ENCODE measurements around the gene IRF2BP2.

IRF2BP2 gene

DNA sequence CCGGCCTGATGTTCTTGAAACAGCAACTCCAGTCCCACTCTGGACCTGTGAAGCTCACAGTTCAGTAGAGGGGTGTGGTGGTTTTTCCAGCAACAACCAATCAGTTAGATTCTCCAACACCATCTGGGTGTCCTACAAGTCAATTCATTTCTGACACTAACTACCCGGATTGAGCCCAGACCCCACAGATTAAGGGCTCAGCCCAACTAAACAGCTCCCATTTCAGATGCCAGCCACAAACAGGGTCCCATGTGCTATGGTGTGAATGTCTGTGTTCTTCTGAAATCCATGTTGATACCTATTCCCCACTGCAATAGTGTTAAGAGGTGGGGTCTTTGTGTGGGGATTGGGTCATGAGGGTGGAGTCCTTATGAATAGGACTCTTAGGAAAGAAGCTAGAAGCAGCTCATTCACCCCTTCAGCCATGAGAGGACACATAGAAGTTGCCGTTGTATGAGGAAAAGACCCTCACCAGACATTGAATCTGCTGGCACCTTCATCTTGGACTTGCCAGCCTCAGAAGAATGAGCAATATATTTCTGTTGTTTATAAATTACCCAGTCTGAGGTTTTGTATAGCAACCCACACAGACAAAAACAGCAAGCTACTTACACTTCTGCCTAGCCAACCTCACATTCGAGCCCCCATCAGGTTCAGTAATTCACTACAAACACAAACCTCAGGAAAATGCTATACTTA, 53.6 kb downstream of the IRF2BP2 start:
- no peak for DNase-seq (ENCODE audit: low read depth)
- TF ChIP-seq, protein P1, sequence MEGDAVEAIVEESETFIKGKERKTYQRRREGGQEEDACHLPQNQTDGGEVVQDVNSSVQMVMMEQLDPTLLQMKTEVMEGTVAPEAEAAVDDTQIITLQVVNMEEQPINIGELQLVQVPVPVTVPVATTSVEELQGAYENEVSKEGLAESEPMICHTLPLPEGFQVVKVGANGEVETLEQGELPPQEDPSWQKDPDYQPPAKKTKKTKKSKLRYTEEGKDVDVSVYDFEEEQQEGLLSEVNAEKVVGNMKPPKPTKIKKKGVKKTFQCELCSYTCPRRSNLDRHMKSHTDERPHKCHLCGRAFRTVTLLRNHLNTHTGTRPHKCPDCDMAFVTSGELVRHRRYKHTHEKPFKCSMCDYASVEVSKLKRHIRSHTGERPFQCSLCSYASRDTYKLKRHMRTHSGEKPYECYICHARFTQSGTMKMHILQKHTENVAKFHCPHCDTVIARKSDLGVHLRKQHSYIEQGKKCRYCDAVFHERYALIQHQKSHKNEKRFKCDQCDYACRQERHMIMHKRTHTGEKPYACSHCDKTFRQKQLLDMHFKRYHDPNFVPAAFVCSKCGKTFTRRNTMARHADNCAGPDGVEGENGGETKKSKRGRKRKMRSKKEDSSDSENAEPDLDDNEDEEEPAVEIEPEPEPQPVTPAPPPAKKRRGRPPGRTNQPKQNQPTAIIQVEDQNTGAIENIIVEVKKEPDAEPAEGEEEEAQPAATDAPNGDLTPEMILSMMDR (IDR thresholded peaks at IDR 0.05; ENCODE audit: low read depth, low read length, missing control alignments), result no peak
- no peak overlapping the region for H3K4me3 ChIP-seq (ENCODE audit: low read depth, low read length)

DNA sequence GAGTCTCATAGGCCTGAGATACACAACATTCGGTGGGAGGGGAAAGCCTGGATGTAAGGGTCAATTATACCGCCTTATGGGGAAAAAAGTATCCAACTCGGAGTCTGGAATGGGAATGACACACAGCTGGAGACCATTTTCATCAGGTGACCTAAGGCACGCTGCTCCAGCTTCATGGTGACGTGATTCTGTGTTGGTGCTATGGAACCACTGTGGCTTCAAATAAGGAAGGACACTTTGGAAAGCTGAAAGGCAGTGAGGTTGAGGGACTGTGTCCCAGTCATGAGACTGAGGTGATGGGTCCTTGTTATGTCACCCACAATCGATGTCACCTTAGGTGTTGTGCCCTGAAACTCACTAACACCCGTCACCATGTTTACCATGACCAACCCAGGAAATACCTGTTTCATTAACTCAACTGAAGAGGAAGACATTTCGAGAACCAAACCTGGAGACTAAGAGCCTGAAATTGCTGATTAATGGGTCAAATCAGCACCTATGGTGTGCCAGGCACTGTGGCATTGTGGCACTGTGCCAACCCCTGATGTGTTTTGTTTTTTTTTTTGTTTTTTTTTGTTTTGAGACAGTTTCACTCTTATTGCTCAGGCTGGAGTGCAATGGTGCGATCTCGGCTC, 54.5 kb downstream of the IRF2BP2 start:
- TF ChIP-seq, protein P1 (IDR thresholded peaks at IDR 0.05; ENCODE audit: low read depth, low read length, missing control alignments), result no peak
- DNase-seq (ENCODE audit: low read depth), result no peak
- H3K4me3 ChIP-seq (ENCODE audit: low read depth, low read length), result no peak overlapping the region

DNA sequence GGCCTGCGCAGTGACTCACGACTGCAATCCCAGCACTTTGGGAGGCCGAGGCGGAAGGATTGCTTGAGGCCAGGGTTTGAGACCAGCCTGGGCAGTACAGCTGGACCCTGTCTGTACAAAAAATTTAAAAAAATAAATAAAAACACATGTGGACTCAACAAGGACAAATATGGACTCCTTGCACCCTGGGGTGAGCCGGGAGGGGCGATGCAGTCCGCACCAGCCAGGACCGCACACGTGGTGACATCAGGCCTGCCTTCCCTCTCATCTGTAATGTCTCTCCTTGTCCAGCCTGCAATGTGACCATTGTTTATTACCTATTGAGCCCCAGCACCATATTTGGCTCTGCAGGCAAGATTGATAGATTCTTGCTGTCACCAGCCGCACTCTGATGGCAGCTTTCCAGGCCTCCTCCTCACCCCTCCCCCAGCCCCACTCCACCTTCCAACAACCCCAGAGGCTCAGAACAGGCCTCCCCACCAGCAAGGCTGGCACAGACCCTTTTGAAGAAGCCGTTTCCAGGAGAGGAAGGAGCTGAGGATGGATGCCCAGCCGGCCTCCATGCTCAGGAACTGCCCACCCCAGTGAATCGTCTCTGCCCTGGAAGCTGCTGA, 55.2 kb downstream of the IRF2BP2 start:
- TF ChIP-seq, protein P1 (IDR thresholded peaks at IDR 0.05; ENCODE audit: low read depth, low read length, missing control alignments), result no peak
- no peak for DNase-seq (ENCODE audit: low read depth)
- no peak overlapping the region for H3K4me3 ChIP-seq (ENCODE audit: low read depth, low read length)
